Measurements from ENCODE around the gene IFT57.
A peak's percentile ranks its signal among the peaks of the same experiment; 100 is the strongest.

The IFT57 gene

GRCh38 chr3:108218811-108219210 lies 3.4 kb downstream of the IFT57 start:
- no peak for DNase-seq (ENCODE audit: low read depth)

GRCh38 chr3:108215871-108216270 lies 6.4 kb downstream of the IFT57 start:
- DNase-seq (ENCODE audit: low read depth), result no peak

GRCh38 chr3:108209579-108209978 lies 12.6 kb downstream of the IFT57 start:
- no peak for DNase-seq (ENCODE audit: low read depth)

- no peak for DNase-seq (ENCODE audit: low read depth)
Measured at GRCh38 chr3:108208831-108209230, 13.4 kb downstream of the IFT57 start.

GRCh38 chr3:108202834-108203233 lies 19.4 kb downstream of the IFT57 start:
- no peak for DNase-seq (ENCODE audit: low read depth)

GRCh38 chr3:108202080-108202479 lies 20.1 kb downstream of the IFT57 start:
- DNase-seq (ENCODE audit: low read depth), result no peak

- DNase-seq (ENCODE audit: low read depth), result no peak
Measured at GRCh38 chr3:108201258-108201657, 21.0 kb downstream of the IFT57 start.

GRCh38 chr3:108200578-108200977 lies 21.6 kb downstream of the IFT57 start:
- DNase-seq (ENCODE audit: low read depth), result no peak

- DNase-seq (ENCODE audit: low read depth), result no peak
Measured at GRCh38 chr3:108200024-108200423, 22.2 kb downstream of the IFT57 start.

- DNase-seq (ENCODE audit: low read depth), result no peak
Measured at GRCh38 chr3:108191394-108191793, 30.8 kb downstream of the IFT57 start.

- DNase-seq (ENCODE audit: low read depth), result no peak
Measured at GRCh38 chr3:108190346-108190745, 31.9 kb downstream of the IFT57 start.

- DNase-seq (ENCODE audit: low read depth), result no peak
Measured at GRCh38 chr3:108189440-108189839, 32.8 kb downstream of the IFT57 start.

- DNase-seq (ENCODE audit: low read depth), result no peak
Measured at GRCh38 chr3:108185536-108185935, 36.7 kb downstream of the IFT57 start.

- no peak for DNase-seq (ENCODE audit: low read depth)
Measured at GRCh38 chr3:108184824-108185223, 37.4 kb downstream of the IFT57 start.

GRCh38 chr3:108183971-108184370 lies 38.3 kb downstream of the IFT57 start:
- DNase-seq (ENCODE audit: low read depth), result no peak

GRCh38 chr3:108183181-108183580 lies 39.0 kb downstream of the IFT57 start:
- DNase-seq (ENCODE audit: low read depth), result no peak

GRCh38 chr3:108182339-108182738 lies 39.9 kb downstream of the IFT57 start:
- DNase-seq (ENCODE audit: low read depth), result no peak

GRCh38 chr3:108181172-108181571 lies 41.1 kb downstream of the IFT57 start:
- DNase-seq (ENCODE audit: low read depth), result no peak

- peak; percentile 44 for DNase-seq (ENCODE audit: low read depth)
Measured at GRCh38 chr3:108180194-108180593, 42.0 kb downstream of the IFT57 start.

GRCh38 chr3:108178676-108179075 lies 43.5 kb downstream of the IFT57 start:
- DNase-seq (ENCODE audit: low read depth), result no peak

GRCh38 chr3:108177536-108177935 lies 44.7 kb downstream of the IFT57 start:
- no peak for DNase-seq (ENCODE audit: low read depth)

- no peak for DNase-seq (ENCODE audit: low read depth)
Measured at GRCh38 chr3:108175352-108175751, 46.9 kb downstream of the IFT57 start.

- no peak for DNase-seq (ENCODE audit: low read depth)
Measured at GRCh38 chr3:108171106-108171505, 51.1 kb downstream of the IFT57 start.

GRCh38 chr3:108164391-108164790 lies 57.8 kb downstream of the IFT57 start:
- no peak for DNase-seq (ENCODE audit: low read depth)

GRCh38 chr3:108159865-108160264 lies 62.4 kb downstream of the IFT57 start:
- DNase-seq (ENCODE audit: low read depth), result no peak

Measured in GM04504 (cell line).